GM18907 (cell line): ENCODE data around the gene SMG6.

Experiments
- ATAC-seq: cut with Tn5 transposase; IDR thresholded peaks from one replicate; pipeline ENCODE4 v1.9.1; 2021; ENCODE audit warnings: mild to moderate bottlenecking, moderate library complexity; ENCODE audit not compliant: unreplicated experiment

The SMG6 gene

DNA sequence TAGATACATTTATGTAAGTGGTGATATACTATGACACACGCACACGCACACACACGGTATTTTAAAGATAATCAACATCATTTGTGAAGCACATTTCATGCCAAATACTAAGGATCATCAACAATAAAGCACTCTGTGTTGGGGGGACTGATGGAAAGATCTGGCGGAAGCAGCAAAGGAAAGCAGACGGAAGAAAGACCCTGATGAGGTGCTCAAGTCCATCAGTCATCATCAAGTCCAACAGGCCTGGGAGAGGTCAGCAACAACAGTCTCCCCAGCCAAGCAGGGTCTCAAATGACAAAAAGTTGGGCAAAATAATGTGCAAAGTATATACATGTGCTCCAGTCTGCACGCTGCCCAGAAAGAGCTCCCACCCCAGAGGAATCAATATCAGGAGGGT is 193.1 kb downstream of the SMG6 start:
- no peak for ATAC-seq

DNA sequence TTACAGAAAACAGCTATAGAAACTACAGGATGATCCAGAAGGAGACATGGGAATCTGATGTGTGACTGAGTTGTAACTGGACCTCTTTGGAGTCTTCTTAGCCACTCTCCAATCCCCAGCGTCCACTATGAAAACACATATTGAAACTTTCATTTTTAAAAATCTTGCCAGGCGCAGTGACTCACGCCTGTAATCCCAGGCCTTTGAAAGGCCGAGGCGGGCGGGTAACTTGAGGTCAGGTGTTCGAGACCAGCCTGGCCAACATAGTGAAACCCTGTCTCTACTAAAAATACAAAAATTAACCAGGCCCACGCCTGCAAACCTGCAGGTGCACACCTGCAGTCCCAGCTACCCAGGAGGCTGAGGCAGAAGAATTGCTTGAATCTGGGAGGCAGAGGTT is 195.4 kb downstream of the SMG6 start:
- no peak for ATAC-seq

DNA sequence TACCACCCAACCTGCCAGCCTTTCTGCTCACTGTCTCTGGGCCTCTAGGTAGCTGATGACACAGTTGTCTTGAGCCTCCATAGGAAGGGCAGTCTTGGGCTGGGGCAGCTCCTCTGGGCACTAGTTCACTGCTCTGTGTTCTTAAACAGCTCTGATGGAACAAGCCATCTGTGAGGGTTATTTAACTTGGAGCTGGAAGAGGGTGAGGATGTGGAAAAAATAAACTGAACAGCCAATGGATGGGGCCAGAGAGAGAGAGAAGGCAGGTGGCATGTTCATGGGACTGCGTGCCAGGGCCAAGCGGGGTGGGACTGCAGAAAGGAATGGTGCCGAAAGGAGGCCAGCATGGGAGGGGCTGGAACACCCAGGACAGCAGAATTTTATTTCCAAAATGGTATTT is 196.1 kb downstream of the SMG6 start:
- no peak for ATAC-seq

DNA sequence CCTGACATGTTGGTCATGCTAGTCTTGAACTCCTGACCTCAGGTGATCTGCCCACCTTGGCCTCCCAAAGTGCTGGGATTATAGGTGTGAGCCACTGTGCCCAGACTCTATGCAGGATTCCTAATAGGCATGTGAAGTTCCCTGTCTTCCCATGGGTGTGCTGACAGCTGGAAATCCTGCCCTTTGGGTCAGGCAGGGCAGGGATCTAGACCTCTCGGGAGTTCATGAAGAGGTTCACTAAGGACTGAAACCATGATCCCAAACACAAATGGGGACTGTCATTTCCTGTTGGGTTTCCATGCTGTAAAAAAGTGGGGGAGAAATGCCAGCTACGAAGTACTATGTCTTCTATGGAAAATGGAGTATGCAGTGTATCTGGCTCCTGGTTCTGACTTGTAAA is 196.5 kb downstream of the SMG6 start:
- no peak for ATAC-seq

DNA sequence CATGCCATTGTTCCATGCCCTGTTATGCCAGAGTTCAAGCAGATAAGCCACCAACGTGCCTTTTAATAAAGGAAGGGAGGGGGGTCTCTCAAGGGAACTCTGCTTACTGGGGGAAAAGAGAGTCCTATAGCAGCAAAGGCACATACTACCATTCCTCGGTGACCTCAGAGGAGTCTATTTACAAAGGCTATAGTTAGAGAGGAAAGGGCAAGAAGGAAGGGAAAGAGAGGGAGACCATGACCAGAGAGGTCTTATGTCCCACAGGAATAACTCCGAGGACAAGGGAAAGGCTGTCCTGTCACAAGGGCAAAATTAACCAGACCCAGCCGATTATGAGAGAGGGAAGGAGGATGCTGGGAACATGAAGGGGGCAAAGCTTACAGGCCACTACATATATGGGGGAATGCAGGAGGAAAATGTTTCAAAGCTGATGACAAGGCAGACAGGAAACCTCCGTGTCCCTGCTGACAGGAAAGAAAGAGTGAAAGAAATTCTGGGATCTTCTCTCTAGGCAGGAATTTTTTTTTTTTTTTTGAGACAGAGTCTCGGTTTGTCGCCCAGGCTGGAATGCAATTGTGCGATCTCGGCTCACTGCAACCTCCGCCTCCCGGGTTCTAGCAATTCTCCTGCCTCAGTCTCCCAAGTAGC is 197.2 kb downstream of the SMG6 start:
- ATAC-seq: no peak

DNA sequence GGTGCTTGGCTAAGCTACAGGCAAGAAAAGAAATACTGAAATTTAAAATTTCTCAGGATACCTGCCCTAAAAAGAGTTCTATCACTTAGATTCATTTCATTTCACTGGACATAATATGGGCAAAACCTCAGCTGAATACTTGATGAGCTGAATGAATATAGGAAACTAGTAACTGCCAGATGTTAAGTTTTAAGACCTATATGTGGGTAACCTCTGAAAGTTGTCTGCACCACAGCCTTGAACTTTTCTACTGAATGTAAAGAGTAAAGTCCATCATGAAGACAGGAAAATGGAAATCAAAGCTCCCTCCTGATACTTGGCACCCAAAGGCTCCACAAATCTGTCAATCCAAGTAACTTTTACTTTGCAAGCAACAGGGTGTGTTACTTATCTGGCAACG is 197.9 kb downstream of the SMG6 start:
- no peak for ATAC-seq

DNA sequence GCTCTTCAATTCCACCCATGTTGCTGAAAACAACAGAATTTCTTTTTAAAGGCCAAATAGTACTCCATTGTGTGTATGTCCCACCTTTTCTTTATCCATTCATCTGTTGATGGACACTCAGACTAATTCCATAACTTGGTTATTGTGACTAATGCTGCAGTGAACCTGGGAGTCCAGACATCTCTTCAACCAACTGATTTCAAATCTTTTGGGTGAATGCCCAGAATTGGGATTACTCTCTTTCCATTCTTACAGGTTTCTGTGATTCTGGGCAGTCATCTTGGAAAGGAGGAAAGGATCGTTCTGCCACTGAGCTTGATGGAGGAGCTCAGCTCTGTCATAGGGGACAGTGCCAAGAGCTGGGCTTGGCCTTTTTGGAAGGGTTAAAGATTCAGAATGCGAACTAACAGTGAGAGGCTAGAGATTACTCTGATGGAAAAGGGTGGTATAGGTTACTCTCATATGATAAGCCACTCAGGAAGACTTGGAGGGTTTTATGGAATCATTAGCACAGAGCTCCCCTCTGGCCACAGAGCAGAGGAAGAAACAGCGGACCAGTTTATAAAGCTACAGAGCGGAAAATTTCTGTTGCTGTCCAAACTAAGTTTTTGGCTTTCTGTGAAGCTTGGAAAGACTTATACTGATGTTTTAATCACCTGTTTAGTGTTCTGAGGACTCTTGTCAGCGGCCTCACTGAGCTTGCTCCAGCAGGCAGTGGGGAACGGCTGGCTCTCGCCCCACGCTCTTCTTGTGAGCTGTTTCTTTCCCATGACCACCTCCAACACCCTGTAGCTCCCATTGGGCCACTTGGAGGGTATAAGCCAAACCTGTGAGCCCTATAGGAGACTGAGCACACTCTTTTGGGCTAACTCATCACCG is 200.4 kb downstream of the SMG6 start:
- no peak for ATAC-seq

DNA sequence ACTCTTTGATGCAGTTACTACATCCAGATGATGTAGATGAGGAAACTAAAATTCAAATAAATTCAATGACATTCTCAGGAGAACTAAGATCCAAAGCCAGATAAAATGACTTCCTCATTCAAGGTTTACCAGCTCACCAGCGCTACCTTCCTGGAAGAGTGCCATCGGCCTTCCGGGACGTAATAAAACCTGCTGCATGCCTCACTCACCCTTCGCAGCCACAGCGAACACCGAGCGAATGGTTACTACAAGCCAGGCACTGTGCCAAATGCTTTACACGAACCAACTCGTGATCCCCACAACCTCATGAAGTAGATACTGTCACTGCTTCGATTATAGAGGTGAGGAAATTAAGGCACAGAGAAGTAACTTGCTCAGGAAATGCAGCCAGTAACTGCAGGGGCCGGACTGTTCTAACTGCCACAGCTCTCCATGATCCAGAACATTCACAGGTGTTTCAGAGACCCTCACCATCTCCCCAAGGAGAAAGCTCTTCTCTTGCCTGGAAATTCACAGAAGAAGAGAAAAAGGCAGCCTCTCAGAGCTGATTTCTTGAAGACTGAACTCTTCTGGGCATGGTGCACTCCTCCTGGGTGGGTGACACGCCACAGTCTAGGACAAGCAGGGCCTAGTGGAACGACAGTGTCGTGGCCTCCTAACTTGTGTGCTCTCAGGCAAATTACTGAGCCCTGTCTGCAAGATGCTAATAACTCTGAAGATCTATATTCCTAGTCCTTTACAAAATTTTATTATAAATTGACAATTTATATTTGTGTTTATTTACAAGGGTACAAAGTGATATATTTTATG is 201.9 kb downstream of the SMG6 start:
- ATAC-seq: no peak

DNA sequence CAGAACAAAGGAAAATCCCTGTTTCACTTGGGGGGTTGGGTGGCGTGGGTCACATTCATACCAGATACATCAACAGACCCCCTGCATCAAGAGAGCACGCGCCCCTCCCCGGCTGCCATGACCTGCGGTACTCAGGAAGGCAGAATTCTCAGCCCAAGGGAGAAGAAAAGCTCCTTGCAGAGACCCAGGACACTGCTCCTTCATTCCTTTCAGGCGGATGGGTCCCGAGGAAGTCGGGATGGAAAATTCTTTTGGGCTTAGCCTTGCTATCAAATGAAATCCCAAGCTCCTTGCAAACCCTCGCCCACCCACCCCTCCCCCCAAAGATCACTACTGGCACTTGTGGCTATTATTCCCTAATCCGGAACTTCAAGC is 208.1 kb downstream of the SMG6 start:
- ATAC-seq: no peak

DNA sequence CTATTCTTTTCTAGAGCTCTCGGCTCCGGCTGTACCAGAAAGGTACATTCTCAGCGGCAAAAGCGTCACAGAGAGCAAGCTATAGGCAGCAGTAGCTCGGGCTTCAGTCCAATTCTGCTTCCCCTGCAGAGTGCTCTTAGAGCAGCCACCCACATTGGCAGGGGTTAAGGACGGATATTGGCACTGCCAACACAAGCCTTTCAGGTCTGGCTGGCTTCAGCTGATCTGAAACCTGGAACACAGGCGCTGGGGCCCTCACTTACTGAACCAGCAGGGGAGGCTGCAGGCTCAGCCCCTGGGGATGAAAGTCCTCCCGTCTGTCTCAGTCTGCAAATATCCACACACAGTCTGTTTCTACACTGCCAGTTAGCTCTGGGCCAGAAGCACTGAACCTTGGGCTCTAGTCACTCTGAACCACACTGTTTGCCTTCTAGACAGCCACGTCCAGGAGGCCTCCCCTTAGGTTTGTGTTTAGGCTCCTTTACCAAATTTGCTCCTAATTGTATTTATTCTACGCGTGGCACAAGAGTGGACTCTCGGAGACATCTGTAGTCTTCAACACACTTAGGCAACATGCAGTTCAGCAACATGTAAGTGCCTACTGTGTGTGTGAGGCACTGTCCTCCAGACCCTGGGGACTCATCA is 208.6 kb downstream of the SMG6 start:
- no peak for ATAC-seq

DNA sequence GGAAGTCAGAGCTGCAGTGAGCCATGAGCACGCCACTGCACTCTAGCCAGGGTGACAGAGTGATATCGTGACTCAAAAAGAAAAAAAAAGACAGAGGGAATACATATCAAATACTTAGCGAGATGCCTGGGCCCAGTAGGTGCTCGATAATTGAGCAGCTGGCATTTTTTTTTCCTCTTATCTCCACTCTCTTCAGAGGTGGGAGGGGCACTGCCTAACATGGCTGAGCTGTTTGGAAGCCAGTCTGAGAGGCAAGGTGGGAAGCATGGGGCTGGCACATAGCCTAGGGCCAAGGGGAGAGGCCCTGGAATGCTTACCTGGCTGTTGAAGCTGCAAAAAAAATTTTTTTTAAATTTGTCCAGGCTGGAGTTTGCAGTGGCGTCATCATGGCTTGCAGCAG is 210.2 kb downstream of the SMG6 start:
- ATAC-seq: no peak

DNA sequence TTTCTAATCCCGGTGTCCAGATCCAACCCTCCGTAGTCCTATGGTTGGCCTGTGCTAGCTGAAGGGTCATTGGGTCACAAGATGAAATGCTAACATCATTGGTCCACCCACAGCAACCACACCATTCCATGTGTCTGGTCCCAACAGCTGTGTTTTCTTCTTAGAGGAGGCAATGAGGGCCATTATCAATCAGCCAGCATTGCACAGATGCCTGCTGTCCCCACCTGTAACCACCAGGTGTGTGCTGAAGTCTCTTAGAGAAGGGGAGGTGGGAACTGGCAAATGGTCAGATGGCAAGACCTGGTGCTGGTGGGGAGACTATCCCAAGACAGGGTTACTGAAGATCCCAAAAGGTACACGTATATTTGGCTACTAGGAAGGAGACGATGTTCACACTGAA is 211.3 kb downstream of the SMG6 start:
- ATAC-seq: no peak

DNA sequence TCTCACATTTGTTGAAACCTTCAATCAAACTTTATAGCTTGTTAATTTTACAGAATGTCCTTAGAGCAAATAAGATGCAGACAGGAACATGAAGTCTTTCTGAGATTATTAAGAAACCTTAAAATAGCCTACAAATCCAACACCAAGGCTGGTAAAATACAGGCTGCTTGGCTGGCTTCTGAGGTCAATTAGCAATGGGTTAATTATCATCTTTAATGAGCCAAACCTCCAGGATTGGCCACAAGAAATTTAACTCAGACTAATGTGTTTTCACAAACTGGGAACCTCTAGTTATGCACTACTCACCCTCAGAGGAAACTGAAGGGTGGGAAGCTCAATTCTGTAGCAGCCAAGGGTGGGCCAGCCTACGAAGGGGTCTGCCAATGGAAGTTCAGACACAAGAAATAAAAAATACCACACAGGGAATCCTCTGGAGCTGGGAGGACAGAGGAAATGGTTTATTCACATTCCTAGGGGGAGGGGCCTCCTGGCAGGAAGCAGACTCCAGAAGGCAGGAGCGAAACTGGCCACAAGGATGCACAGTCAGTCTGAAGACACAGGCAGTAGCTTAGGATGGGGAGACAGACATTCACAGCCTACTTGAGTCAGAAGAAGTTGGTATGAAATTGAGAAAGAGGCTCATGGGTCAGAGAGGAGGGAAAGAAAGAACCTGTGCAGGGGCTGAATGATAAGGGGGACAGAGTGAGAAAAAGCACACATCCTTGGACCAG is 212.6 kb downstream of the SMG6 start:
- ATAC-seq: no peak

DNA sequence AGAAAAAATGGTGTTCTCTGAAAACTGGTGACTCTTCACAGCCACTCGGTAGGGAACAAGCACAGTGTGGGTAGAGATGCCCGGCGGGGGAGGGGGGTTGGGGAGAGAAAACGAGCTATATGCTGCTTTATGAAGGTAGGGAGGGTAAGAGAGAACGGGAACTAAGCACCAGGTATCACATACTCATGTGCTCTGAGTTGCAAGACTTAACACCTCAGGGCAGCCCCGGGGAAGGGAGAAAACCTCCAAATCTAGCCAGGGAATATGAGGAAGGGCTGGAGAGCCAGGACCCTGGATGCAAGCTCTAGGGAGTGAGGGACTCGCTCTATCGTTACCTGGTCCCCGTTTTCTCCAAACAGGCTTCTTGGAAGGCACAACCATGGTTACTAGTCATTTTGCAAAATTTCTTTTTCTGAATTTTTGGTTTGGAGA is 213.4 kb downstream of the SMG6 start:
- no peak for ATAC-seq

DNA sequence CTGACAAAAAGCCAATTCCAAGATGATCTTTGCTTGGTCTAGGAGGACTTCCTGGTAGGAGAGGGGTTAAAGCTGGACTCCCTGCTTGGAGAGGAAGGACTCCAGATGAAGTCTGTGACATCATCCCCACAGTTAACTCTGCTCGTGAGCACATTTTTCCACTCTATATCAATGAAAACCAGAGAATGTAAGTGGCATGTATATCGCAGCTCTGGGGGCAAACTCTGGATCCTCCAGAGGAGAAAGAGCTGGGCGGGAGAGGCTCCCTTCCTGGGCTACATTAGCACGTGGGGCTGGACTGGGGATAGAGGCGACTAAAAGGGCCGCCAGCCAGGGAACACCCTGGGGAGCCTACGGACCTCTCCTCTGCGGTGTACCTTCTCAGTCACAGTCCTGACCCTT is 214.6 kb downstream of the SMG6 start:
- peak; percentile 26 for ATAC-seq

DNA sequence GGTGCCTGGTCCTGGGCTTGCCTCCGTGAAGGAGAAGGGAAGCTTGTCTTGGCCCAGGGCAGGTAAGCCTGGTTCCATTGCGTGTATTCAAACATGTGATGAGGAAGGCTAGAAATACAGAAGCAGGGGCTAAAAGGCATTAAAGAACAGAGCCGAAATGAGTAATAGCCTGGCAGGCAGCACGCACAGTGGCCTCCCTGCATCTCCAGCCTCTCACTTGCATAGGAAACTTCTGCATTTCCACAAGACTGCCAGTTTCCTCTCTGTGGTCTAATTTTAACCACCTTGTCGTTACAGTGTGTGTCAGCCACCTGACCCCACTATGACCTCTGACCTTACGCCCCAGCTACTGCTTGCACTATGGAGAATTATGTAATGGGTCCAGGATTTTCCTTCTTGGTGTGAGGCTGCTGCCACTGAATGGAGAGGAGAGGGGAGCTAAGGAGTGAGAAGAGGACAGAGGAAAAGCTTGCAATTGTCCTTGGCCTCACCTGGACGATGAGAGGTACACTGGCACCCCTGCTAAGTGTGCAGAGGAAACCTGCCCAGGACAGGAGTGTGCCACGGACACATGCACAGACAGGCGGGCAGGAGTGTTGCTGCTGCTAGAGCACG is 215.9 kb downstream of the SMG6 start:
- ATAC-seq: peak; percentile 50

DNA sequence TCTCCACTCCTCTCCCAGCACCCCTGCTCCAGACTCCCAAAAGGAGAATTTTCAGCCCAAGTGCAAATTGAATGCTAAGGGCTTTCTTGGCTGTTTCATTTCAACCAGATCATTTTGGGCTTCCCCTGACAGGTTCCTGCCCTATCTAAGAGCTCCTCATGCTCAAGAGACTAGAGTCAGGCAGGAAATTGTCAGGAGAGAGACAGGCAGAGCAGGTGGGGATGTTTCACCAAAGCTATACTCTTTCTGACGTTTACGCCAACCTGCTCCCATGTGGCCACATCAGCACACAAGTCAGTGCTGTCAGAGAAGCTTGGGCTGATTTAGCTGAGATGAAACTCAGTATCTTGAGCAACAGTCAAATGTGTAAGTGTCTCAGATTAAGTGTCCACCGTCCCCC is 217.3 kb downstream of the SMG6 start:
- ATAC-seq: no peak

DNA sequence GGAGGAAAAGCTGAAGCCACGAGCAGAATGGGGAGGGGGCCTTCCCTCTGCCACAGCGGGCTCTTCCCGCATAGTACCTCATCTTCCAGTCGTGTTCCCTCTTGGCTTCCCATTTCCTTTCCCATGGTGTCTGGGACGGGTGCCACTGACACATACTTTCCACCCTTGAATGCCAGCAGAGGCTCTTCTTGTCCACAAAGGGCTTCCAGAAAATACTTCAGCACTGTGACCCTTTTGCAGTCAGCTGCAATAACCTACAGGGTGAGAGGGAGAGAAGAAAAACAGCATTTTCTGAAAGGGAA is 218.0 kb downstream of the SMG6 start:
- no peak for ATAC-seq

DNA sequence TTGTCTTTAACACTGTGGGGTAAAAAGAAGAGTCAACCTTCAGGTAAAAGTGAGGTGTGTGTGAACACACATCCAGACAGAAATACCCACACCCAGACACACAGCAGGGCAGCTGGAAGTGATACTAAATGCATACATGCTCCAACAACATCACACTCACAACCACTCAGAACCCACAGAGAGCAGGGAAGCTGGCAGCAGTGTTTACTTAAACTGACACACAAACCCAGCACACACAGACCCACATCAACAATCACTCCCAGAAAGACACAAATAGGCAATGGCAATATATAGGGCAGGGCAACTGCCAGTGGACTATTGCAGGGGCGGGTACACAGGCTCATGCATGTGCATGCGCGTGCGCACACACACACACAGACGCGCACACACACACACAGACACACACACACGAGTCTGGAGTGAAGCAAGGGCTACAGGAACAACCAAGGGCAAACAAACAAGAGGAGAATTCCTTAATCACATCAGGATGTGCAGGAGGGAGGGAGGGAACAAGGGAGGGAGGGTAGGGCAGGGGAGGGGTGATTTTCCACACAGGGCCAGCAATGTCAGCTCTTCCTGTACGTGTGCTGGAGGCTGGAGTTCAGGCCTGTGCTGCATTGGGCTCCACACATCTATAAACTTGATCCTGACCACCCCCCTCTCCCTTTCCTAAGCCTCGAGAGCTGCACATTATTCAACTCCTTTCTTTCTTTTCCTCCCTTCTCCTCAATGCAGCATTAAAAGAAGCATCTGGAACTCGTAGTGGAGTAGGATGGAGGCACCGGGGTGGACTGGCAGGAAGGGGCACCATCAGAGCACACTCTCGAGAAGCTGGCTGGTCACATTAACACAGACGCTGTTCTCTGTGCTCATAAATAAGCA is 218.6 kb downstream of the SMG6 start:
- no peak for ATAC-seq
